Measurements from ENCODE around the gene MYBPHL.

The MYBPHL gene, protein sequence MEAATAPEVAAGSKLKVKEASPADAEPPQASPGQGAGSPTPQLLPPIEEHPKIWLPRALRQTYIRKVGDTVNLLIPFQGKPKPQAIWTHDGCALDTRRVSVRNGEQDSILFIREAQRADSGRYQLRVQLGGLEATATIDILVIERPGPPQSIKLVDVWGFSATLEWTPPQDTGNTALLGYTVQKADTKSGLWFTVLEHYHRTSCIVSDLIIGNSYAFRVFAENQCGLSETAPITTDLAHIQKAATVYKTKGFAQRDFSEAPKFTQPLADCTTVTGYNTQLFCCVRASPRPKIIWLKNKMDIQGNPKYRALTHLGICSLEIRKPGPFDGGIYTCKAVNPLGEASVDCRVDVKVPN

GRCh38 chr1:109306832-109307273 is at the start of gene MYBPHL:
Gene MYBPHL, minus strand, starts transcription at chr1:109307011. Its CDS starts 20 bp downstream, at chr1:109306991.
- no peak for DNase-seq

GRCh38 chr1:109356505-109356904 is 49.7 kb upstream of the MYBPHL start:
- no peak for DNase-seq

- DNase-seq = no peak
These were observed 48.1 kb upstream of the MYBPHL start for GRCh38 chr1:109354929-109355328.

DNA sequence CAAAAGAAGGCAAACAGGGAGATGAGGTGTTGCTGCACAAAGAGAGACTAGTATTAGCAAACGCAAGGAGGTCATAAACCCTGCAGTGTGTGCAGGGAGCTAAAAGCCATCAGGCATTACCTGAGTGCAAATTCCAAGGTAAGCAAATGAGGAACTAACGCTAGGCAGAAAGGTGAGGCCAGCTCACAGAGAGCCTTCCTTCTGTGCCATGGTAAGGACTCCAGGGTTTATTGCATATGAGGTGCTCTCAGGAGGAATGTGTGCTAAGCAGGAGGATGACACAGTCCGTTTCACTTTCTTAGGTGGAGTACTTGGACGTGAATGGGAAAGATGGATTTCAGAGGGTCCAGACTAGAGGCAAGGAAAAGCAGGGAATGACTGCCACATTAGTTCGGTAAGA is 44.6 kb upstream of the MYBPHL start:
- no peak for DNase-seq

- no peak for DNase-seq
These were observed 43.8 kb upstream of the MYBPHL start for GRCh38 chr1:109350655-109351054.

- DNase-seq = no peak
These were observed 43.4 kb upstream of the MYBPHL start for GRCh38 chr1:109350182-109350581.

GRCh38 chr1:109347511-109347910 is 40.7 kb upstream of the MYBPHL start:
- no peak for DNase-seq

GRCh38 chr1:109341944-109342930 is 35.4 kb upstream of the MYBPHL start:
- no peak for DNase-seq

DNA sequence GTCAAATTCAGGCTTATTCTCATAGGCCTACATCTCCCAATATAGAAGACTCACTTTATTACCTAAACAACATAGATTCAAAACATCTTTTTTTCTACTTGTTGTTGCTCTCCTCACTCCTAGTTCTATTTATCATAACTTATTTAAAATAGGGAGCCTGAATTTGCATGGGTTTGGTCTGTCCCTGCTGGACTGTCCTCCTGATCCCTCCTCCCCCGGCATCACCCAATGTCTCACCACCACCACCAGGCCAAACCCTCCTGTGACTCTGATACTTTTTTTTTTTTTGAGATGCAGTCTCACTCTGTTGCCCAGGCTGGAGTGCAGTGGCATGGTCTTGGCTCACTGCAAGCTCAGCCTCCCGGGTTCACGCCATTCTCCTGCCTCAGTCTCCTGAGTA is 31.8 kb upstream of the MYBPHL start:
- no peak for DNase-seq

DNA sequence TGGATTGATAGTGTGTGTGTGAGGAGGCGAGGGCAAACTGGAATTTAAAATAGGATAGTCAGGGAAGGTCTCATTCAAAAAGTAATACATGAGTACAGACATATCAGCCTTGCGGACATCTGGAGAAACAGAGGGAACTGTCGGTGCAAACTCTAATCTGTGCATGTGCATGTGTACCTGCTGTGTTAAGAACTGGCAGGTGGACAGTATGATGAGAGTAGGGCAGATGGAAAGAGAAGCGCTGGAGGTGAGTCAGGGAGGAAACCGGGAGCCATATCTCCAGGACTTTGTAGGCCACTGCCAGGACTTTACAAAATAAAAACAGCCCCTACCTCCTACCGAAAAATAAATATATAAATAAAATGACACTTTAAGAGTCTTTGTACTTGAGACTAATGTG is 31.3 kb upstream of the MYBPHL start:
- no peak for DNase-seq

DNA sequence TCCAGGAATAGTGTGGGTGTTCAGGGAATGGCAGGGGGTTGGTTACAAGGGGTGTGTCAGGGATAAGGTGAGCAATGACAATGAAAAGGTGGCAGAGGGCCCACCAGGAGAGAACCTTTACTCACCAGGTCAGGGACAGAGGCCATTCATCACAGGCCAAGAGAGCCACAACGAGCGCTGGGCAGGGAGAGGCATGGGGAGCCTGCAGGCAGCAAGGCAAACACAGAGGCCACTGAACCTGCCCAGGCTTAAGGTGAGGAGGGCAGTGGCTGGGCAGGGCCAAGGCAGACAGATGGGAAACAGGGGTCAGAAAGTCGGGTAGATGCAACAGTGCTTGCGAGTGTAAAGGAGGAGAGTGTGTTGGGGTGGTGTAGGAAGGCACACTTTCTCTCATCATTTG is 28.3 kb upstream of the MYBPHL start:
- DNase-seq = no peak

DNA sequence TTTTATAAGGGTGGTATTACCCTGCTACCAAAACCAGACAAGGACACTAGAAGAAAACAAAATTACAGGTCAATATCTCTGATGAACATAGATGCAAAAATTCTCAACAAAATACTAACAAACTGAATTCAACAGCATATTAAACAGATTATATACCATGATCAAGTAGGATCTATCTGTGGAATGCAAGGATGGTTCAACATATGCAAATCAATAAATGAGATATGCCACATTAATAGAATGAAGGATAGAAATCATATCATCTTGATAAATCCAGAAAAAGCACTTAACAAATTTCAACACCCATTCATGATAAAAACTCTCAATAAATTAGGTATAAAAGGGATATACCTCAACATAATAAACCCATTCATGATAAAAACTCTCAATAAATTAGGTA is 24.3 kb upstream of the MYBPHL start:
- no peak for DNase-seq

- no peak for DNase-seq
These were observed 20.5 kb upstream of the MYBPHL start for GRCh38 chr1:109327285-109327684.

DNA sequence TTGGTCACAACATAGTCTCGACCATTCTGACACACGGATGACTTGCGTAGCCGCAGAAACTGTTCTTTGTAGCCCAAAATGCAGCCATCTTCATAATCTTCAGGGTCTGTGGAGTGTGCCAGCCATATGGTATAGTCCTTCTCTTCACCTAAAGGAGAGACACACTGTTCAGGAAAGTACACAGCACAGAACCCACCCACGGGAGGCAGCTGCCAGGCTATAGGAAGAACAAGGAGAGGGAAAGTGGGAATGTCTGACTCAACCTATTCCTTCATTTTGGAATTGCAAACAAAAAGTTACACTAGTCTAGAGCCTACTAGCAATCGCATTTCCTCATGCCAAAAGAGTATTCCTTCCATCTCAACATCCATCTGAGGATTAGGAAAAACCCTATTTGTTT is 16.2 kb upstream of the MYBPHL start:
- no peak for DNase-seq

DNA sequence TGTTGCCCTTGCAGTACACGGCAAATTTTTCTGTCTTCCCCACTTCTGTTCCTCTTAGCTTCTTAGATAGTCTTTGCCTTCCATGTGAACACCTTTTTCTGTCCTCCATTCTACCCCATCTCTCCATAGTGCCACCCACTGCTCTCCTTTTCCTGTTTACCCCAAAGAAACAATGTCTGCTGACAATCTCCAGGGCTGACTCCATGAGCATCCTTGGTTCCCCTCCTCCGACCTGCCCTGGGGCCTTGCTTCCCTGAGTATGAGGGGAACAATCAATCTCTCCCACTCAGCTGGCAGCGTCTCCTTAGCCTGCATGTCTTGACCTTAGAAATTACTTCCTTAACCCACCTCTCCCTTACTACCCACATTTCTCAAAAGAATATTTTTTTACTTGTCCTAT is 12.3 kb upstream of the MYBPHL start:
- no peak for DNase-seq

DNA sequence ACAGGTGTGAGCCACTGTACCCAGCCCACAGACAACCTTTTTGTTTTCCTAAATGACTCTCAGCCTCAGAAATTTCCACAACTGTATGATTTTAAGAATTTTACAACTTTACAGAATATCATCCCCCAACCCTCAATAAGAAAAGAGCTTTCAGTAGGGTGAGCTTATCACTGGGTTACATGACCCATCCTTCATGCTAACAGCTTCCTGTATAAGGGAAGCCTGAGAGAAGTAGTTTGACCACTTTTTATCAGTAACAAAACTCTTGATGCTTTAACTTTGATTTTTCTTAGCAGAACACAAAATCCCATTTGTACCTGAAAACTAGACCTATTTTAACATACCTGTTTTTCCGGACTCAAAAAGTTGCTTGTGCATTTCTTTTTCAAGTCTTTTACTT is 9.7 kb upstream of the MYBPHL start:
- DNase-seq = no peak

DNA sequence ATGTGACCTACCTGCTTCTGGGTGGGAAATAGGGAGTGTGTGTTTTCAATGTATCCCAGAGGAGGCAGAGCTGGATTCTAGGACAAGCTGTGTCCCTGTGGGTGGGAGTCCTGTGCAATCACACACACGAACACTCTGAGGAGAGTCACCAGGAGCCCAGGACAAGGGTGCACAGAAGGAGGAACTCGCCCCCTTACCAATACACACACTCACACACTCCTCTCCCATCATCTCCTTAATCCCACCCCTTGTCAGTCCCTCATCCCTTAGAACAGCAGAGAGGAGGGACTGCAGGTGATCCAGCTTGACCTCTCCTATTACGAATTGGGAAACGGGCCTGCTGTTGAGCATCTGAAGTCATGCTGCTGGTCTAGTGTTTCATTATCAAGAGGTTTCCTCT is 8.5 kb upstream of the MYBPHL start:
- DNase-seq = no peak

GRCh38 chr1:109314795-109315194 is 8.0 kb upstream of the MYBPHL start:
- no peak for DNase-seq

DNA sequence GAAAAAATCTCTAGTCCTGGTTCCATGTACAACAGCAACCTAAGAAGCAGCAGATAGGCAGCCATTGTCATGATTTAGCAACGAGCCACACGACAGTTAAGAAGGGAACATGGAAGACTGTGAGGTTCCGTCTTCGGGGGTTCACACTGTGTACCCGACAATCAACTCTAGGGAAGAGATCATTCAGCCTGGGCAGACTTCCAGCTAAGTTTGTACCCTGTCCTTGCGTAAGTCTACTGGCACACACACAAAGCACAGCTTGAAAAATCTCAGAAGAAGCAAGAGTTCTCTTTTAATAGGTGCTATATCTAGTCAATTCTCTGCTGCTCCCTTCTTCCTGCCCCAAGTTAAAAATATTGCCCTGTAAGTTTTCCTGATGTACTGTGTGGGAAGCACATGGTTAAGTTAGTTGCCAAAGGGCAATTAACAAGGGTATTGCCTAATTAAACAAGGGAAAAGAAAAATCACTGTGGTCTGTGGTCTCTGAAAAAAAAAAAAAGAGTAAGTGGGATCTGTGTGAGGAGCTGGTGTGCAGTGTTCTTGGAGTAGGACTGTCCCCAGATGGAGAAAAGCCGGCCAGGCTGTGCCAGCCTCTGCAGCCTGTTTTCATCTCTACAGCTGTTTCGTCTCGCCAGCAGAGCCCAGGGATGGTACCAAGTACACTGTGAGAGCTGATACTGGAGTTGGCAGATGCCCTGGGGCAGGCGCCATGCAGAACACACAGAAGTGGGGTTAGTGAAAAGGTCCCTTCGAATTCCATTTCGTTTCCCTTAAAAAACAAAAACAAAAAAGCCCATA is 6.4 kb upstream of the MYBPHL start:
- DNase-seq = no peak

DNA sequence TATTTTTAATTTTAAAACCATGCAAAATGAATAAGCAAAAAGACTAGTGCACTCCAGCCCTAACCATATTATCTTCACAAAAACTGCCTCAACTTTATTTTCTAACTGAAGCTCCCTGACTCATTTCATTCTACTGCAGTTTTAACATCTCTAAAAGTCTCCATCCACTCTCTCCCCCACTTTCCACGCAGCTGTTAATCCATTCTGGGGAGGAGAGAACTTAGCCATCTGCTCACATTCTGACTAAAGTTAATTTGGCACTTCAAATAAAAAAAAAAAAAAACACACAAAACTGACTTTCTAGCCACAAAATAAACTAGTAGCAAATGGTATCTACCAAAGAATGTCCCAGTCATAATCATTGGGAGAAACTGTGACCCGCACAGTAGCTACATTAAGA is 5.4 kb upstream of the MYBPHL start:
- no peak for DNase-seq

GRCh38 chr1:109309347-109309746 is 2.5 kb upstream of the MYBPHL start:
- DNase-seq = no peak

GRCh38 chr1:109307274-109308021 is 637 bp upstream of the MYBPHL start:
- peak; percentile 10 for DNase-seq
